Activated CD8-positive, alpha-beta memory T cell treated with anti-CD3 and anti-CD28 coated beads for 36 hours (primary cell): Measurements from ENCODE around the gene MARCHF3. TPM values are rescaled to one million over a fixed set of nuclear protein-coding genes. Genes with fewer than 3 reads are reported as not detected.
"Not testable (repeated sequence)": the region's sequence is repeated elsewhere in the genome, so short reads cannot be mapped to it uniquely, and the experiment has no call there.

Experiments
- CTCF ChIA-PET: fragments of 350-600 bp; sonication (Branson Sonifier 250); formaldehyde crosslinking; loops from one replicate; lab custom pipeline; 2021; ENCODE audit warnings: antibody characterized with exemption; lab: Charles Lee
- POLR2A ChIA-PET: fragments of 350-600 bp; sonication (Branson Sonifier 250); formaldehyde crosslinking; loops from one replicate; lab custom pipeline; 2021; ENCODE audit warnings: antibody characterized with exemption; lab: Charles Lee
- total RNA-seq, 2 experiments: library from RNA; stranded (reverse); gene quantifications; one replicate each; pipeline ENCODE4 v1.2.3, GENCODE V29; 2021

Gene MARCHF3
- total RNA-seq, 2 experiments from 2014 or later: 2.1 to 2.6 TPM

- ChIA-PET POLR2A (interaction anchor here (0.7 kb wide), 1 partner anchor 9 kb away, joined by 5 read pairs; no protein-coding TSS in a partner anchor), CTCF (interaction anchor here (0.9 kb wide), 1 partner anchor 69 kb away, joined by 3 read pairs; no protein-coding TSS in a partner anchor)
Measured at GRCh38 chr5:126872561-126873354, 157.6 kb downstream of the MARCHF3 start.

DNA sequence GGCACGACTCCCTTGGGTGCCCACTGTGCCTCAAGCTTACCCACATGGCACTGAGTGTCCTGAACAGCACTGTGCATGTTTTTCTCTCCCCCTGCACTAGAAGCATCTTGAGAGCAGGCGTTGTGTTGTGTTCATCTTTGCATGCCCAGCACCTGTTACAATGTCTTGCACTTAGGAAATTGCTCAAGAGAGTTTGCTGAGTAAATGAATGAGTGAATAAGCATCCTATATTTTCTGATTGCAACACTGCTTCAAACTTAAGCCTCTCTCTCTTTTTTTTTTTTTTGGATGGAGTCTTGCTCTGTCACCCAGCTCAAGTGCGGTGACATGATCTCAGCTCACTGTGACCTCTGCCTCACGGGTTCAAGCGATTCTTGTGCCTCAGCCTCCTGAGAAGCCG is 158.9 kb downstream of the MARCHF3 start:
- ChIA-PET POLR2A (no interaction called here), CTCF (no interaction called here)

GRCh38 chr5:126869005-126869451 is 161.3 kb downstream of the MARCHF3 start:
- CTCF ChIA-PET: no interaction called here
- POLR2A ChIA-PET: no interaction called here

DNA sequence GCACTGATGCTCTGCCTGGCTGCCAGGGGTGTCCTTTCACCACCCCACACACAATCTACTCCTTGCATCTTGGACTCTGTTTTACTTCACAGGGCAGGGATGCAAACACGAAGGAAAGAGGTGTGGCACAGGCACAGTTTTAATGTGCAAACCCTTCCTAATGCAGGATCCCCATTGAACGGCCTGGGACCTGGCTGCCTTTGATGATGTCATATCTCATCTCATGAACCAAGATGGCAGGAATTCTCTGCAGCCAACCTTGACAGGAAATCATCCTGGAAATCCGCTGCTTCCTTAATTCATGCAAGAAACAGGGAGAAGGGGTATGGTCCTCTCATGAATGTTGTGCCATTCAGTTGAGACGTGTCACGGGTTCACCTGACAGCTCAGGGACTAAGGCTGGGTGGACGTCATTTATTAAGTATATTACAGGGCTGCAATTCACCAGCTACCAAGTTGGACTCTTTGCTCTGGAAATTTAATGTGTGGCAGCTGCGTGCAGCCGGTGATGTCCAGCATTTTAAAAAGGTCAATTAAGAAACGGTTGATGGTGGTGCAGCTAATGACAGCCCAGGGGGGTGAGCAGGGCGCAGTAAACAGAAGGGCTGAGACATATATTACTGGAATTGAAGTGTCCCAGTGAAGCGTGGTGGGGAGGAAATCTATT is 161.9 kb downstream of the MARCHF3 start:
- ChIA-PET POLR2A (no interaction called here), CTCF (no interaction called here)

DNA sequence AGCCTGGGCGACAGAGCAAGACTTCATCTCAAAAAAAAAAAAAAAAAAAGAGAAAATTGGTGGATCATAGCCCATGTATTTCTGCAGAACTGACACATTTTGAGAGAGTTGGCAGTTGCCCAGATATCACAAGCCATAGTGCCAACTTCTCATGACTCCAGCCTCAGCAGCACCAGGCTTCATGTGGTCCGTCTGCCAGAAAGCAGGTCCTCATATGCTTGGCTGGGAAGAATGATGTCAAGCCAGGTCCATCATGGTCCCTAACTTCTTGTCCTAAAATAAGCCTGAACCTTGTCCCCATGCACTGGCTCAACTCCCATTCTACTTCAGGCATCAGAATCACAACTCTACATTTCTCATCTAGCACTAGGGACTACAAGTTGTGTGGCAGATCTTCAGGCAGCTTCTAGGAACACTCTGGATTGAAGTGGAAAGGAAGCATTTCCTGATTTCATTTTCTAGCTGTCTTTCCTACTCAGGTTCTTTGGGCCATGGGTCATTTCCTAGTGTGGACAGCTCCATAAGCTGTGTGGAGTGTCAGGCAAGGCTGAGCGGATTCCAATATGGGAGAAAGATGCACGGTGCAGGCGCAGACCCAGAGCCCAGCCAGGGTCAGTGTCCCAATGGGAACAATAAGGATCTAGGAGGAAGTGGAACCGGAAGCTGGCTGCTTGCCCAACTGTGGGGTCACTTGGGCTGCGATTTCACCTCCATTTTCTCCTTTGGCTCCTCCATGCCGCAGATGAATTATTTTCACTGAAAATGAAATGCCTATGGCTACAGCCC is 163.3 kb downstream of the MARCHF3 start:
- ChIA-PET CTCF (no interaction called here), POLR2A (no interaction called here)

DNA sequence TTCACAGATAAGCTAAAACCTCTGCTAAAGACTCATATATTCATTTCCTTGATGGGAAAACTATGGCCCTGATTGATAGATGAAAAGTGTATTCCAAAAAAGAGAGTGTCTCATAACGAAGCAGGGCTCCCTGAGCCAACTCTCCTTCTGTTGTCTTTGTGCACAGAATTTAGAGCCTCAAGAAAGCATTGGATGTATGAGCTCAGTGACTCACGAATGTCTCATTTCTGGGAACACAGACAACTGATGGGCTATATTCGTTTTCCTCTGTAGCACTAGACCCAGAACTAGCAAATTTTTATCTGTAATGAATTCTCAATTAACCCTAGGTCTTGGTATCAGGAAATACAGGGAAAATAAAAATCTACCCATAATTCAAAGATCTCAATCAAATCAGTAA is 165.1 kb downstream of the MARCHF3 start:
- CTCF ChIA-PET: no interaction called here
- POLR2A ChIA-PET: no interaction called here

DNA sequence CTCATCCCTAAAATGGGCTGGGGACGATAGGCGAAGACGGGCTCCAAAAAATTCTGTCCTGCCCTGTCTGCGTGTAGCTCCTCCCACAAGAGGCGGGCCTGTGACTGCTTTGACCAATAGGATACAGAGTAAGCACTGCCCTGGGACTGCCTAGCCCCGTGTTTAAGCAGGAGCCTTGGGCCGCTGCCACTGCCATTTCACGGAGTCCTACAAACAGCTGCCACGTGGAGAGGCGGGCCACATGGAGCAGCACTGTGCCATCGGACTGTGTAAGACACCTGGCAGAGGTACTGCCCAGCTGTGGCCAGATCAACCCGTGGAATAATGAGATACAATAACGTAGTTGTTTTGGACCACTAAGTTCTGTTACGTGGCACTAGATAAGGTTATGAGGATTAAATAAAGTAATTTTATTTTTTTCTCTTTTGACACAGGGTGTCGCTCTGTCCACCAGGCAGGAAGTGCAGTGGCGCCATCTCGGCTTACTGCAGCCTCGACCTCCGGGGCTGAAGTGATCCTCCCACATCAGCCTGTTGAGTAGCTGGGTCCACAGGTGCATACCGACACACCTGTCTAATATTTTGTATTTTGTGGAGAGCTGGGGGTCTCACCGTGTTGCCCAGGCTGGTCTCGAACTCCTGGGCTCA is 166.2 kb downstream of the MARCHF3 start:
- POLR2A ChIA-PET: interaction anchor here (0.6 kb wide), 1 partner anchor 9 kb away, joined by 5 read pairs; no protein-coding TSS in a partner anchor
- CTCF ChIA-PET: no interaction called here

DNA sequence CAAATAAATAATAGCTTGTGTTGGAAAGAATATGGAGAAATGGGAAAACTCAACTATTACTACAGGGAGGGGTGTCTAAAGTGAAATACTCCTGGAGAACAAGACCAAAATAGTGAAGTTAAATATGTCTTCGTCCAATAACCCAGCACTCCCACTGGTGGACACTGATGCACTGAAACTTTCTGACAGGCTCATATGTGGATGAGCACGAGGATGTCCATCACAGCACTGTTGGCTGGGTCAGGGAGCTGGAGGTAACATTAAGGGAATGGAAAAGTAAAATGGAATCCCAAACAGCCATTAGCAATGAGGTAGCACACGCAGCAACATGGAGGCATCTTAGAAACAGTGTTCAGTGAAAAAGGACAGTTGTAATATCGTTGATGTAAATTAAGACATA is 167.0 kb downstream of the MARCHF3 start:
- ChIA-PET CTCF (interaction anchor here (0.6 kb wide), 1 partner anchor 109 kb away, joined by 3 read pairs; no protein-coding TSS in a partner anchor), POLR2A (interaction anchor here (0.6 kb wide), 1 partner anchor 9 kb away, joined by 5 read pairs; no protein-coding TSS in a partner anchor)

DNA sequence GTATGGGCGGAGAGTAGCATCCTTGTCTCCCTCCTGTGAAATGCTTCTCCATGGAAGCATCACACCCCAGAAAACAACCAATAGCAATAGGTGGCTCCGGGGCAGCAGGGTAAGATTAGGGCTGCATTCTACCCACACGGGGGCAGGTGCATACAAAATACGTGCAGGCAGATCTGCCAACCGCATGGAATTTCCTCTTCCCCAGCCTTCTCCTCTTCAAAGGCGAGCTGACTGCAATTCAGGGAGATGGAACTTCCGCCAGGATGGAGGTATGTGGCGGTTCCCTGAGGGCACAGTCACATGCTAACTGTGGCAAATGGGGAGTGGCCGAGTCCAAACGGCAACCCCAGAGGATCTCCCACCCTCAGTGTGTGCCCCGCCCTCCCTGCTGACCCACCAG is 171.9 kb downstream of the MARCHF3 start:
- ChIA-PET POLR2A (no interaction called here), CTCF (no interaction called here)

GRCh38 chr5:126857472-126858410 is 172.6 kb downstream of the MARCHF3 start:
- ChIA-PET POLR2A (no interaction called here), CTCF (no interaction called here)

- CTCF ChIA-PET: no interaction called here
- POLR2A ChIA-PET: no interaction called here
Measured at GRCh38 chr5:126855266-126855665, 175.1 kb downstream of the MARCHF3 start.

GRCh38 chr5:126854526-126855110 is 175.7 kb downstream of the MARCHF3 start:
- ChIA-PET CTCF (no interaction called here), POLR2A (no interaction called here)

- CTCF ChIA-PET: interaction anchor here (1.1 kb wide), 1 partner anchor 74 kb away, joined by 3 read pairs; no protein-coding TSS in a partner anchor
- POLR2A ChIA-PET: not testable (repeated sequence)
Measured at GRCh38 chr5:126853541-126854307, 176.6 kb downstream of the MARCHF3 start.

- ChIA-PET CTCF (interaction anchor here (1.1 kb wide), 1 partner anchor 73 kb away, joined by 3 read pairs; no protein-coding TSS in a partner anchor), POLR2A (no interaction called here)
Measured at GRCh38 chr5:126852841-126853271, 177.5 kb downstream of the MARCHF3 start.

DNA sequence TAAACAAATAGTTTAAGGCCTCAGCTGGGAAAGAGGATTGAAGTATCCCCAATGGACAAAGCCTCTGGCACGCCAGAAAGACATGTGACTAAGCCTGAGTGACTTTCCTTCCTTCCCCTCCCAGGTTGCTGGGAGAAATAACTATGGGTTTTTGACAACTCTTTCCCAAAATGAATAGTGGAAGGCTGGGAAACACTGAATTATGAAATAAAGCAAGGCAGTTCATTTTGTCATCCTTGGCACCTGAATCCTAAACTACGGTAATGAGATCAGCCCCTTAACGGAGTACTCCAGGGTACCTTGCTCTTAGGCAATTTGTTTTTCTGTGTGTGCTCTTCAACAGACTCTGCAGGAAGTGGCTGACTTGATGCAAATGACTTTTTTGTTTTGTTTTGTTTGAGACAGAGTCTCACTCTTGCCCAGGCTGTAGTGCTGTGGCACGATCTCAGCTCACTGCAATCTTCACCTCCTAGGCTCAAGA is 178.2 kb downstream of the MARCHF3 start:
- CTCF ChIA-PET: no interaction called here
- POLR2A ChIA-PET: no interaction called here

DNA sequence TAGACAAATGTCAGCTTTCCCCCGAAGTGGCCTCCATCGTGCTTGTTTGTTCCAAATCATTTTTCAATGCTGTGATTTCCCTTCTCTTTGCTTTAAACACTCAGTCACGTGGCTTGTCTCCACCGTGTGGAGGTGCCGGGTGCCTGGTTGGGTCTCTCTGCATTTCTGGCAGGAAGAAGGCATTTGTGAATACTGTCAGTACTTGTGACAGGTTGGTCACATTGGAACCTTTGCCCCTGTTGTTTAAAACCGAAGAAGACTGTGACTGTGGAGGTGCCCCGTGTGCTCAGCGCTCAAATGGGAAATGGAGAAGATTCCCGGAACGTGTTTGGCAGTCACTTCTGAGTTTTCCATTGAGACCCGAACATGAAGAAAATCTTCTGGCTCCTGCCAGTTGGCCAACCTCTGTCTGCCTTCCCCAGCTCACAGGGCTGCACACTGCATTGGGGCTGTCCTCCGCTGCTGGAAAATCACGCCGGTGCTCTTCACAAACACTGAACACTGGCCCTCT is 178.8 kb downstream of the MARCHF3 start:
- ChIA-PET POLR2A (no interaction called here), CTCF (no interaction called here)
